Measurements from ENCODE around the gene TEX36.
"Not testable (repeated sequence)": the region's sequence is repeated elsewhere in the genome, so short reads cannot be mapped to it uniquely, and the experiment has no call there.

Gene TEX36

DNA sequence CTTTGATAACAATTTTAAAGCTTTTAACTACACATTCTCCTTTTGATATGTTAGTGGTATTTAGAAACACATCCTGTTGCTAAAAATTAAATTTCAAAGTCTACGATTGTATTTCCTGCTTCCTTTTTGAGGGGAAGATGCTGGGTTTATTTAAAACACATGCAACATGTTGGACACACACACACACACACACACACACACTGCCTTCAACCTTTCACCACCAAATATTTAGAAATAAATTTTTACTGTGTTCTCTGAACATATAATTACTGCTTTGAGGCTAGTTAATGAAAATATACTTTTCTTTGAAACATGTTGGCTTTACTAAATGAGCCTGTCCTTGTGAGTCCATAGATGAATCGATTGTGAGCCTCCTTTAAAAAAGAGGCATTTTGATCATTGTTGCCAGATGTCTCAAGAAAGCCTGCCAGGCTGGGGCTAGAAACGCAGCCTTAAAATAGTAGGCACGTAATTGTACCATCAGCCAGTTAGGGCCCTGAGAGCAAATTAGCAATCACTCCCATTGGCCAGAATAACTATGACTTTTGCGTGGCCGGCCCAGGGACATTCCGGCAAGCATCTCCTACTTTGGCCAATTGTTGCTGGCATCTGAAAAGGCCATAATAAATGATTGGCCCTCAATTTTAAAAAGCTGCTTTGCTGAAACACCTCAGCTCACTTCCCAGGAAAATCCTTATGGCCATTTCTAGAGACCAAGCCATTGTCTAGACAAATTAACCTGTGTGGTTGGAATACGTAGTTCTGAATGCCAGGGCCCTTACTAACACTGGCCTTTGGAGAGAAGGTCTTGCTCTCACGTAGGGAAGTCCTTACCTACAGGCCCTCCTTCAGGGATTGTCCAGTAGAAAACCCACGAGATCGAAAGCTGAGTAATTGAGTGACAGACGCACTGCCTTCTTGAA lies 9.9 kb upstream of the TEX36 start:
- DNase-seq, result no peak

GRCh38 chr10:125692196-125692595 lies 9.2 kb upstream of the TEX36 start:
- DNase-seq, result no peak

- DNase-seq, result no peak
Measured at GRCh38 chr10:125691160-125691981, 8.4 kb upstream of the TEX36 start.

DNA sequence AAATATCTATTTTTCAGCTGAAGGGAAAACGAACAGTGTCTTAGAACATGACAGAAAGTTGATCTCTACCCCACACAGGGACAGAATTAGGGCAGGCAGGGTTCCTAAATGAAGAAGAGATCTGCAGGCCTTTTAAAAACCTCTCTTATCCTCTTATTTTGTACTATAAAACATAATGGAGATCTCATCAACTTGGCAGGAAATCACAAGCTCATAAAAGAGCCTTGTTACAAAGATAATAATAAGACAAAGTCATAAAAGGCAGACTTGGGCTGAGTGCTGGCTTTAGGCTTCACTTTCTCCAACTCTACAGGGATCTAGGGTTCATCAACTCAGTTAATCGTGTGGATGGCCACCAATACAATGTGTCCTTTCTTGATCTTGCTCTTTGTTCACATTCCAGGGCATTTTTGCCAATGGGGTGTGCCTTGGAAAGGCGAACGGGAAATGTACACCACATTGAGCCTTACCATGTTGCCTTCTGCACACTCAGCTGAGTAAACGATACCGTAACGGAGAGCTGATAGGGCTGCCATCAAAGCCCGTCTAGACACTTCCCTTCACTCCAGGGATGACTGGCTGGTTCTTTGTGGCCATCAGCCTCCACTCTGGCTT lies 7.1 kb upstream of the TEX36 start:
- no peak for DNase-seq

DNA sequence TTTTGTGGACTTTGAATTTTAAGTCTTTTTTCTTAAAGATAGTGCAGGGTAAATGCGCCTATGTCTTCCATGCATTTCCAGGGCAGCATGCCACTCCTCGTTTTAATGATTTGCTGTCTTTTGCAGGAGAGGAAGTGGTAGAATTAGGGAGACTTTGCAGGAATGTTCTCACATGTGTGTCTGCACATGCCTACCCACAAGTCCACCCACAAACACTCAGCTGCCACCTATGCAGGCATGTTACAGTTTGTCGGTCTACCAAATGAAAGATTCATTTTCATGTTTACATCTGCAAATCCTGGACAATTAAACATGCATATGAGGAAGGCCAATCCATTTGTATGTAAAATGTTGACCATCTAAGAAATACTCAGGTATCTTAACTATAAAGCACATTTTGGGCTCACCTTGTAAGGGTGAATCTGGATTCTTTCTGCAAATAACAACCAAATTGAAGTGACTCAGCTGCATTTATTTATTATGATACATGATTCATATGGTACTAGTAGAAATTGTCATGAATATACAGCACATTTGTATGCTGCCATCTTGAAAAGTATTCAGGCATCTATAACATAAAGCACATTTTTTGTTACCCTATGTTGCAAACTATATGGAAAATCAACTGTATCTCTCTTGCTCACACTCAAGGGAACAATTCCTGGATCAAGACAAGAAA lies 4.7 kb upstream of the TEX36 start:
- no peak for DNase-seq

GRCh38 chr10:125684581-125684980 lies 1.6 kb upstream of the TEX36 start:
- no peak for DNase-seq

DNA sequence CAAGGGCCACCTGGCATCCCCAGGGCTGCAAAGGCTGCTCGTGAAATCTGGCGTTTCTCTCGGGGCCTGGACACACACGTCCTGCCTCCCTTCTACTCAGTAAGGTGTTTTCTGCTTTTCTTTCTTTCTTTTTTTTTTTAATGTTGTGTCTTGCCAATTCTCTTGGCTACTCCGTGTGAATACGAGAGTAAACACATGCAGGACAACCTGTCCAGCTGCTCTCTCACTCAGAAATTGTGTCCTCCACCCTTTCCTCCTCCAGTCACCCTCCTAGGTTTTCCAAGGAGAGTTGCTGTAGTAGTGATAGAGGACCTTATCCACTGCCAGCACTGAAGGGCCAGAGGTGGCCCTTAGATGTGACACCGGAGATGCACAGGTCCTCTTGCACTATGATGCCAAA lies 858 bp upstream of the TEX36 start:
- DNase-seq, result no peak

- no peak for DNase-seq
Measured at GRCh38 chr10:125679436-125679835, 3.5 kb downstream of the TEX36 start.

- DNase-seq, result no peak
Measured at GRCh38 chr10:125672884-125673283, 10.1 kb downstream of the TEX36 start.

DNA sequence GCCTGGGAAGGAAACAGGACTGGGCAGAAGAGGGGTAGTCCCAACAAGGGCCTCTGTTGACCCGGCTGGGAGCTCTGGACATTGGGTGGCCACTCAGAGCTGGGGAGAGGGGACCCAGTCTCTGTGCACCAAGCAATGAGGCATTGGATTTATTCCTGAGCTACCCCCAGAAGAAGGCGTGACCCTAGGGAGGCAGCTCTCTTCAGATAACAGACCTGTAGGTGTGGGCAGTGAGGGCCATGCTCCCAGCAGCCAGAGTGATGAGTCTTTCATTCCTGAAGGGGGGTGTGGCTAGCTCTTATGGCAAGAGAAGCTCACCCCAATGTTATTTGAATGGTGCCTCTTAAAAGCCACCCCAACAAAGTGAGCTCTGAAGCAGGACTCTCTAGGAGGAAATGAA lies 20.4 kb downstream of the TEX36 start:
- DNase-seq, result no peak

- no peak for DNase-seq
Measured at GRCh38 chr10:125661941-125662515, 20.9 kb downstream of the TEX36 start.

GRCh38 chr10:125661431-125661940 lies 21.5 kb downstream of the TEX36 start:
- DNase-seq, result no peak

DNA sequence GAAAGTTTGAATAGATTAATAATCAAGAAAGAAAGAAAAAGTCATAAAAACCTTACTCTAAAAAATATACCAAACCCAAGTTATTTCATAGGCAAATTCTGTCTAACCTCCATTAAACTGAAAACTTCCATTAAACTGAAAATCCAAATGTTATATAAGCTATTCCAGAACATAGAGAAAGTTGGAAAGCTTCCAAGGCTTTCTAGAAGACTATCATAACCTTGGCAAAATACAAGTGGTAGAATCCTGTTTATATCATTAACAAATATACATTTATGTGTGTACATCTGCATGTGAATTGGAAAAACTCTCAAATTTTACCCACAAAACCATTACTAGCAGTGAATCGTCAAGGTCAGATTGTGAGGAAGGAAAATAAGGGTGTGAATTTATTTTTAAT lies 23.9 kb downstream of the TEX36 start:
- no peak for DNase-seq

DNA sequence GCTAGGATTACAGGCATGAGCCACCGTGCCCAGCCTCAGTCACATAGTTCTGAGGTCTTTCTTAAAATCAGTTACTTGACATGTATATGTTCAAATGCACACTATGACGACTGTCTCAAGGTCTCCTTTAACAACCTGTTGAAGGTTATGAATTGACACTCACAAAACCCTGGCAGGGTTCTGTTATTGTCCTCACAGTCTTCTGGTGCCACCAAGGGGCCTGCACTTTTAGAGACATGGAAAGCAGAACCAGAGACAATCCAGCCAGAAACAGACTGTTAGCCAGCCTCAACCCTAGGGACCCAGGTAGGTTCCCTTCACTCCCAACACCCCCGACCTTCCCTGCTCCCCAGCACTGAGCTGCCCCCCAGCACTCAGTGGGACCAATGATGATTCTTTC lies 26.4 kb downstream of the TEX36 start:
- DNase-seq, result no peak

DNA sequence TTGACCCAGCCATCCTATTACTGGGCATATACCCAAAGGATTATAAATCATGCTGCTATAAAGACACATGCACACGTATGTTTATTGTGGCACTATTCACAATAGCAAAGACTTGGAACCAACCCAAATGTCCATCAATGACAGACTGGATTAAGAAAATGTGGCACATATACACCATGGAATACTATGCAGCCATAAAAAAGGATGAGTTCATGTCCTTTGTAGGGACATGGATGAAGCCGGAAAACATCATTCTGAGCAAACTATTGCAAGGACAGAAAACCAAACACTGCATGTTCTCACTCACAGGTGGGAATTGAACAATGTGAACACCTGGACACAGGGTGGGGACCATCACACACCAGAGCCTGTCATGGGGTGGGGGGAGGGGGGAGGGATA lies 29.9 kb downstream of the TEX36 start:
- DNase-seq, result not testable (repeated sequence)

DNA sequence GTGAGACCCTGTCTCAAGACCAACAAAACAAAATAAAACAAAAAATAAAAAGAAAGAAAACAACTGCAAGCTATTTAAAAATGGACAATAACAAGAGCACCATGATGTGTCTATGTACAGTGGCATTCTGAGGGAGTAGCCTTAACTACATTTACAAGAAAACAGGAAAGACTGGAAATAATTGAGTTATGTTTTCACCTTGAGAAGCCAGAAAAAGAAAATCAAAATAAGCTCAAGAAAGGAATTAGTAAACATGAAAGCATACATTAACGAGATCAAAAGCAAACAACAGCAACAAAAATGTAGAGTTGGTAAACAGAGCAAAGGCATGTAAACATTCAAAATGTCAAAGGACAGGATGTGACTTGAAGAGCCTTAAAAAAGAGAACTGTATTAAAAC lies 36.7 kb downstream of the TEX36 start:
- DNase-seq, result no peak

- DNase-seq, result no peak
Measured at GRCh38 chr10:125641398-125641797, 41.6 kb downstream of the TEX36 start.

GRCh38 chr10:125640653-125641052 lies 42.3 kb downstream of the TEX36 start:
- no peak for DNase-seq

- no peak for DNase-seq
Measured at GRCh38 chr10:125639846-125640245, 43.1 kb downstream of the TEX36 start.

DNA sequence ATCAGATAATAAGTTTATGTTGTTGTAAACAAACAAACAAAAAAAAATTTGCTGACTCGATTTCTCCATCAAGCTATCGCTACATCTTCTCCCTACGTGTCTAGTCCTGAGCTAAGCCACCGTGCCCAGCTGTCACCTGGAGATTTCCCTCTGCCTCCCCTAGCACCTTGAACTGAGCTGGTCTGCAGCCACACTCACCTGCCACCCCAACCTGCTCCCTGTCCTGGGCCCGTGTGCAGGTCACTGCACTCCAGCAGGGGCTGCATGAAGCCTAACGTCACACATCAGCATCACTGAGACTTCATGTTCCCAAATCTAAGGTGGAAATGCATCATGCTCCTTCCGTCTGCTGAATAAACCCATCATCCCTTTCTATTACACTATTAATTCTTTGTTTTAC lies 44.4 kb downstream of the TEX36 start:
- DNase-seq, result no peak

DNA sequence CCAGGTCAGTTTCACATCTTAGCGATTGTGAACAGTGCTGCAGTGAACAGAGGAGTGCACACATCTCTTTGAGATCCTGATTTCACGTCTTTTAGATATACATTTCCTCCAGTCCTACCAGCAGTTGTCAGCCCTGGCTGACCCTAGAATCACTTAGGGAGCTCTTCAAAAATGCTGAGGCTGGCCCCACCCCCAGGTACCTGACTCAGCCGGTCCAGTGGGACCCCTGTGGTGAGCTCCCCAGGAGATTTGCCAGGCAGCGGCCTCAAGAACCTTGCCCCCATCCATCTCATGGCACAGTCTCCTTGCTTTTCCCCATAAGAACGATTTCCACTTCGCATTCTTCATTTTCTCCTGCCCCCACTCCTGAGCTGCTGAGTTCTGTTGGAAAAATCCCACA lies 45.5 kb downstream of the TEX36 start:
- no peak for DNase-seq

Measured in nucleus accumbens (tissue), 56 donors.